Transverse colon (tissue), 3 donors: ENCODE data around the gene HLA-G.
A peak's percentile ranks its signal among the peaks of the same experiment; 100 is the strongest.

Source experiments
- POLR2A ChIP-seq: fragments of 450-650 bp; IDR thresholded peaks from one replicate; pipeline ENCODE4 v1.6.1; 2016; ENCODE audit warnings: antibody characterized with exemption, mild to moderate bottlenecking, moderate library complexity
- TF ChIP-seq, protein P1 (sequence below), 5 experiments: fragments of 200-600 bp in 3 of 5; fragments of 450-650 bp in 2 of 5; sonication (generic) in 3 of 5; IDR thresholded peaks; 1 replicate in 2 of 5; 2 replicates in 3 of 5; pipeline ENCODE4 v1.5.1; 2016 to 2017; ENCODE audit warnings: antibody characterized with exemption in 5 of 5, inconsistent platforms in 3 of 5, mild to moderate bottlenecking in 2 of 5, moderate library complexity in 1 of 5

GRCh38 chr6:29834564-29835436 is 7.2 kb downstream of the HLA-G start:
- TF ChIP-seq POLR2A, result no peak
- TF ChIP-seq, protein P1, sequence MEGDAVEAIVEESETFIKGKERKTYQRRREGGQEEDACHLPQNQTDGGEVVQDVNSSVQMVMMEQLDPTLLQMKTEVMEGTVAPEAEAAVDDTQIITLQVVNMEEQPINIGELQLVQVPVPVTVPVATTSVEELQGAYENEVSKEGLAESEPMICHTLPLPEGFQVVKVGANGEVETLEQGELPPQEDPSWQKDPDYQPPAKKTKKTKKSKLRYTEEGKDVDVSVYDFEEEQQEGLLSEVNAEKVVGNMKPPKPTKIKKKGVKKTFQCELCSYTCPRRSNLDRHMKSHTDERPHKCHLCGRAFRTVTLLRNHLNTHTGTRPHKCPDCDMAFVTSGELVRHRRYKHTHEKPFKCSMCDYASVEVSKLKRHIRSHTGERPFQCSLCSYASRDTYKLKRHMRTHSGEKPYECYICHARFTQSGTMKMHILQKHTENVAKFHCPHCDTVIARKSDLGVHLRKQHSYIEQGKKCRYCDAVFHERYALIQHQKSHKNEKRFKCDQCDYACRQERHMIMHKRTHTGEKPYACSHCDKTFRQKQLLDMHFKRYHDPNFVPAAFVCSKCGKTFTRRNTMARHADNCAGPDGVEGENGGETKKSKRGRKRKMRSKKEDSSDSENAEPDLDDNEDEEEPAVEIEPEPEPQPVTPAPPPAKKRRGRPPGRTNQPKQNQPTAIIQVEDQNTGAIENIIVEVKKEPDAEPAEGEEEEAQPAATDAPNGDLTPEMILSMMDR (IDR thresholded peaks at IDR 0.05), result peak; percentile 53 to 91 (median 78)
